Measurements from ENCODE around the gene PDGFB.
A peak's percentile ranks its signal among the peaks of the same experiment; 100 is the strongest.

PDGFB gene

GRCh38 chr22:39253435-39254070, 8.8 kb upstream of the PDGFB start:
- DNase-seq, result peak; percentile 59

DNA sequence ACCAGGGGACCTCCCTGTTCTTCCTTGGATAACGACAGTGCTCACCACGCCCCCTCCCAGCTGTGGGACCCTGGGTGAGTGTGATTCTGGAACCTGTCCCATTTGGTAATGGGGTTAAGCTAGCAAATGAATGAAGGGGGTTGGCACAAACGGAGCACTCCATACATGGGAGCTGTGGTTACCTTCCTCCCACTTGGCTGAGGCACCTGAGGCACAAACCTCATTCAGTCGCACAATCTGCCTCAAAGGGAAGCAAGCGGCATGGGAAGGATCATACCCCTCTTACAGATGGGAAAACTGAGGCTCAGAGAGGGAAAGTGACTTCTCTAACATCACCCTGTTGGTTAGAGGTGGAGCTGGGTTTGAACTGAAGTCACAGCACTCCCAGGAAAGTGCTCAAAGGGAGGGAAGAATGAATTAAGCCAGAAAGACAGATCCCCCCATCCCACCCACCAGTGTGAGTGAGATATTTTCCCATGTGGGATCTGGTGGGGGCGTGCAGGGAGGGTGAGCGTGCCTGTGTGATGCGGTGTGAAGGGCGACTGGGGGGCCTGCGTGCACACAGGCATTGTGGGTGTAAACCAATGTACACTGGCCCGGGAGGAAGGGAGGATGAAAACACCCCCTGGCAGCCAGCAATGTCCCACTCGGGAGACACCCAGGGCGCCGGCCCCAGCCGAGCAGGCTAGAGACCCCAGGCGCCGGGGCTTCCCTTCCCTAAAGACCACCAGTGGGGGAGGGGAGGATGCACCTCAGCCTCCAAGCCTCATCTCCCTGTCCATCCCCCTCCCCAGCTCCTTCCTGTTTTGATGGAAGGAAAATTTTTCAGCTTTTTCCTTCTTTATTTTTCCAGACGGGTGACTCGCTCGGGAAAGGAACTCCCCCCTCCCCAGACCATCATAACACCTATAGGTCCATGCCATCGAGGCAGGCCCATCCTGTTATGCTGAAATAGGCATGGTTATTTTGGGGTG, 8.0 kb upstream of the PDGFB start:
- no peak for DNase-seq

- no peak for DNase-seq
Observed at GRCh38 chr22:39251762-39252460, 7.1 kb upstream of the PDGFB start.

- DNase-seq, result no peak
Observed at GRCh38 chr22:39250838-39251237, 6.1 kb upstream of the PDGFB start.

- DNase-seq, result no peak
Observed at GRCh38 chr22:39250131-39250530, 5.3 kb upstream of the PDGFB start.

DNA sequence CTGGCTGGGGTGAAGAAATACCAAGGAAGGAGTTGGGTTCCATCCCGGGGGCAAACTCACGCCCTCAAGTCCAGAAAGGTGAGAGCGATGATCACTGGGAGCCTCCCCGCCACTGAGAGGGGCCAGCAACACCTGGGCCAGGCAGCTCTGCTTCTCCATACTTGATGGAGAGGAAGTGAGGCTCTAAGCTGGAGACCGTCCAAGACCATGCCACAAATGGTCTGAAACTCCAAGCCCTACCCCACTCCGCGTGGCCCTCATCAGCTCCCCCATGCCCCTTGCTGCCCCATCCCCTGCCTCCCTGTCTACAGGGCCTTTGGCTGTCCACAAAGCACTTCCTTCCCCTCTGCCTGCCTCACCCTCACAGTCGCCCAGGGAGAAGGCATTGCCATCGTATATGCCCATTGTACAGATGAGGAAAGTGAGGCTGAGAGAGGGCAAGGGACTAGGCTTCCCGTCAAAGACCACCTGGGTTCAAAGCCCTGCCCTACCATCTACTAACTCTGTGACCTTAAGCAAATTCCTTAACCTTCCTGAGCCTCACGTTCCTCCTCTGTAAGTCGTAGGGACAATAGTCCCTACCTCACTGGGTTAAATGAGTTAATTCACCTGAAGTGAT, 4.4 kb upstream of the PDGFB start:
- DNase-seq, result no peak

DNA sequence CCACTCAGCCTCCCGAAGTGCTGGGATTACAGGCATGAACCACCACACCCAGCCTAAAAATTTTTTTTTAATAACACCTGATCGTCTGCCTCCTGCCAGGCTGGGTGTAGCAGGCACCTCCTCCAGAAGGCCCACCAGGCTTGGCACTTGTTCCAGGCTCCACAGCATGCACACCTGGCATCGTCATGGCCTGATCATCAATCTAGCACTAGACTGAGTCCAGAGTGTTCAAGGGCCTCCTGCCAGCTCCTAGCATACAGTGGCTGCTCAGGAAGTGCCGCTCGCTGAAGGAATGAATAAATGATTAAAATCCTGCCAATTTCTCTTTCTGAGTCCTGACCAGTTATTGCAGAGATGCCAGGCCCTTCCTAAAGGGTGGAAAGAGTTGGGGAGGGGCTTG, 3.5 kb upstream of the PDGFB start:
- DNase-seq, result no peak

- no peak for DNase-seq
Observed at GRCh38 chr22:39247361-39247760, 2.6 kb upstream of the PDGFB start.

GRCh38 chr22:39246690-39247332, 2.0 kb upstream of the PDGFB start:
- no peak for DNase-seq

DNA sequence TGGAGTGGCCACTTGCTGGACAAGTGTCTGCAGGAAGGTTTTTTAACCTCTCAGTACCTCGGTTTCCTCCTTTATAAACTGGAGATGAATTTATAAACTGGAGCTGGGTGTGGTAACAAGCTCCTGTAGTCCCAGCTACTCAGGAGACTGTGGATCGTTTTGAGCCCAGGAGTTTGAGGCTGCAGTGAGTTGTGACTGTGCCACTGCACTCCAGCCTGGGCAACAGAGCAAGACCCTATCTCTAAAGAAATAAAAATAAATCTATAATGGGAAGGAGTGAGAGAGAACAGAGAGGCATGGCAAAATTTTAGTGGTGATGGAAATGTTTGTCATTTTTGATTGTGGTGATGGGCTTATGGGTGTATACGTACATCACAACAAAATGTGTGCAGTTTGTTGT, 1.4 kb upstream of the PDGFB start:
- no peak for DNase-seq

DNA sequence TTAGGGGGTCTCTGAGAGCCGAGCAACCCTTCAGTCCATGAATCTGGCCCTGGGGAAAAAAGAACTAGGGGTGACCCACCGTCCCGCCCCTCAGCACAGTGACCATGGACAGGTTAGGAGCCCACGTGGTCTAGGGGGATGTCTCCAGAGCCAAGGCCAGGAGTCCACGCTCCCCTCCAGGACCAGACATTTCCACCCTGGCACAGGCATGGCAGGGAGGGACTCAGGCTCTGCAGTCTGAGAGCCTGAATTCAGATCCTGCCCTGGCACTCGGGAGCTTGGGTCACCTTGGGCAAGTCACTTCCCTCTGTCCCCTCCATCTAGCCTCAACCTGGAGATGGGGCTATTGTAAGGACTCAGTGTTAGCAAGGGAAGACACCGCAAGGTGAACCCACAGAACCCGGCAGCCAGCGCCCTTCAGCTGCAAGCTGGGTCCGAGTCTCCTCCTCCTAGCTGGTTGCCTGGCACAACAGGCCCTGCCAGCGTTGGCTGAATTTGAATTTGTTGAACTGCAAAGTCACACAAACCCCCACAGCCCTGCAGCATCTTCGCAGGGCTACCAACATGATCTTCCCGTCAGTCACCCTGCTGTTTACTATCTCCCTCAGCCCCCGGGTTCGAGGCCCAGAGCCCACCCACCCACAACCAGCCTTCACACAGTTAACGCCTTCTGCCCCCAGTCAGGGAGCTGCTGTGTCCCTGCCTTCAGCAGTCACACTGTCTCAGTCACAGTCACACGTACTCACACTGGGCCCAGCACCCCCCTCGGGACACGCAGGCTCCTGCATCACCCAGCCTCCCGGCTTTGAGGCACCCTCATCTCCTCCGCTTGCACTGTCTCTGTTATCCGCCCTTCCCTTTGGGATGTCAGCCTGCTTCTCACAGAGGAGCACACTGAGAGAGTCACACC, 603 bp upstream of the PDGFB start:
- DNase-seq, result no peak

- no peak for DNase-seq
Observed at GRCh38 chr22:39244136-39244495, 666 bp downstream of the PDGFB start.

GRCh38 chr22:39243439-39244135, 1.2 kb downstream of the PDGFB start:
- no peak for DNase-seq

GRCh38 chr22:39242595-39243438, 2.0 kb downstream of the PDGFB start:
- no peak for DNase-seq

- DNase-seq, result no peak
Observed at GRCh38 chr22:39241794-39242594, 2.8 kb downstream of the PDGFB start.

DNA sequence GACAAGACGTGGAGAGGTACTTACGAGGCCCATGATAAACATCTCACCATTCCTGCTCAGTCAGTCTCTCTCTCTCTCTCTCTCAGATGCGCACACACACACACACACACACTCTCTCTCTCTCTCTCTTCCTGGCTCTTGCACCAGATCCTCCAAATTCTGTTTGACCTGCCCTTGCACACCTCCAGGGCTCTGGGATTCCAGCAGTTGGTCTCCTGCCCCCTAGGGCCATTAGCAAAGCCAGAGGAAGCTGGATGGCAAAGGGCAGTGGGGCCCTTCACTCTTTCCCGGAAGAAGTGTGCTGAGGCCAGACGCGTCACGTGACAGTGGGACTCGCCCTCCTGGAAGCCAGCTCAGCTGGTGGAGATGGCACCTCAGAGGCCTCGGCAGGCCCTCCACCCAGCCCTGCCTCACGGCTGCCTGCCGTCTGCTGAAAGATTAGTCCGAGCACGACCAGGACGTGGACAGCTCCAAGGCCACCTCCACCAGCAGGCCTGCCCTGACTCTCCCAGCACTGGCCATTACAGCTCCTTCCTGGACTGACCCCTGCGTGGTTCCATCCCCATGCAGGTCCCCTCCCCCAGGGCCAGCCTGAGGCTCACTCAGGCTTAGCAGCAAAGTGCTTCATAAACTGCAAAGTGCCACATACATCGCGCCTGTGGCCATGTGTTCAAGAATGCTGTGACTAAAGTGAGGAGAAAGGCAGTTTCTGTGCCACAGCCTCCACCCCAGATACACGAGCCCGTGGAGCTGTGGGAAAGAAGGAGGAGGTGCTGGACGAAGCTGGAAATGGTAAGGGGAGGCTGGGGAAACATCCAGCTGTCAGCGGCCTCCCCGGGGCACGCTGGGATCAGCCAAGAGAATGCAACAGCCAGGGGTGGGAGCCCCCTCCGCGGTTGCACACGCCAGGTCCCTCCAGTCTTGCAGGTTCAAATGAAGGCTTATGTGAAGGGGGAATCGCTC, 3.7 kb downstream of the PDGFB start:
- peak; percentile 45 for DNase-seq

DNA sequence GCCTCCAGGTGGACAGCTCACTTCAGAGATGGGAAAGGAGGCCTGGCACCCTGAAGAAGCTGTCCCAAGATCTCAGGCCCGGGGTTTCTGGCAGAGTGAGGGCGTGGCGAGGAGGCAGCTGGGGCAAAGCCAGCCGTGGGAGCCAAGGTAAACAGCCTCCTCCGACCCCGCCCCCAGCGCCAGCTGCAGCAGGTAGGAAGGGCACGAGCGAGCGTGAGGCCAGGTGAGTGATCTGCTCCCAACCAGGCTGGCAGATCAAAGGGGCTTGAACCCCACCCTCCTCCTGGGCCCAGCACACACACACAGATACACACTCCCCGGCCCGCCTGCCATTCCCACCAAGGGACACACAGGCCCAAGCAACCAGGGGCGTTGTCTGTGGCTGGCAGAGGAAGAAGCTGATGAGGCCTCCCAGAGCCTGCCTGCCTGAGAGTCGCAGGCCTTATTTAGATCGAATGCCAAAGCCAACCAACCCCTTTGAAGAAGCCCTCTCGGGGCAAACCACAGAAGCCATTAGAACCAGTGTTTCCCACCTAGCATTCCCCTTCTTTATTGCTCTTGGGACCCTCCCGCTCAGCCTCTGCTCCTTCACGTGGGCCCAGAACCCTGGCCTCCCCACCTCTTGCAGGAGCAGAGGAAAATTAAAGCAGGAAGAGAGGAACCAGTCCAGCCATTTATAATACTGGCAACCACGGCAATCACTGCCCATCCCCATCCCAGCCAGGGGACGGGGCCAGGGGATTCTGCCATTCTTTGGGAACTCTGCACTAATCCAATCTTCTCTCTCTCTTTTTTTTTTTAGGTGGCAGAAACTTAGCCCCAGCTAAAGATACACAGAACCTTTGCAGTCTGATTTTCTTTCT, 5.0 kb downstream of the PDGFB start:
- no peak for DNase-seq

Data from activated CD4-positive, alpha-beta T cell treated with anti-CD3 and anti-CD28 coated beads, Interleukin-2, Interleukin-6, amounts not matched to agents 100 ng/mL and 50 ng/mL, durations not matched to agents 16 hours and 8 hours (primary cell).